Gastrocnemius medialis (tissue), 4 donors: ENCODE measurements around the gene SCN4B. TPM values are rescaled to one million over a fixed set of nuclear protein-coding genes. Genes with fewer than 3 reads are reported as not detected.

Experiments used
- ATAC-seq, 2 donors: fragments of 150-250 bp; one replicate each; pipeline ENCODE4 v1.9.1; 2016
- DNase-seq, 2 donors: peaks; one replicate each; pipeline ENCODE4 v3.0.0-alpha.2; 2019
- H3K27ac ChIP-seq, 4 donors: fragments of 200-600 bp; sonication (generic); 1 replicate in 1 of 4; 2 replicates in 3 of 4; pipeline ENCODE4 v1.5.1; 2016 to 2018; ENCODE audit warnings: mild to moderate bottlenecking in 2 of 4, moderate library complexity in 1 of 4
- H3K27me3 ChIP-seq, 3 donors: fragments of 200-600 bp; sonication (generic) in 2 of 3; 1 replicate in 1 of 3; 2 replicates in 2 of 3; pipeline versions ENCODE4 v1.5.1 to v1.6.0; 2016 to 2019; ENCODE audit warnings: mild to moderate bottlenecking in 1 of 3, moderate library complexity in 1 of 3
- H3K36me3 ChIP-seq, 2 donors: fragments of 200-600 bp; sonication (generic) in 1 of 2; one replicate each; pipeline ENCODE4 v1.5.1; 2017 to 2018
- H3K4me1 ChIP-seq, 2 donors: fragments of 200-600 bp; sonication (generic) in 1 of 2; one replicate each; pipeline ENCODE4 v1.5.1; 2016 to 2017; ENCODE audit warnings: mild to moderate bottlenecking in 2 of 2
- H3K4me3 ChIP-seq, 4 donors: fragments of 200-600 bp; sonication (generic) in 3 of 4; 1 replicate in 1 of 4; 2 replicates in 3 of 4; pipeline ENCODE4 v1.5.1; 2016 to 2019; ENCODE audit warnings: mild to moderate bottlenecking in 2 of 4
- H3K9me3 ChIP-seq, 3 donors: fragments of 200-600 bp; sonication (generic) in 2 of 3; 1 replicate in 1 of 3; 2 replicates in 2 of 3; pipeline ENCODE4 v1.5.1; 2016 to 2019
- CTCF ChIP-seq, 5 experiments: fragments of 450-650 bp in 3 of 5; fragments of 200-600 bp in 2 of 5; sonication (generic) in 2 of 5; IDR thresholded peaks in 4 of 5; conservative IDR thresholded peaks in 1 of 5; 1 replicate in 4 of 5; 2 replicates in 1 of 5; pipeline ENCODE4 v1.5.1; 2016 to 2019; ENCODE audit warnings: antibody characterized with exemption in 5 of 5, mild to moderate bottlenecking in 3 of 5, moderate library complexity in 3 of 5
- POLR2A ChIP-seq, 2 donors: fragments of 450-650 bp; IDR thresholded peaks; one replicate each; pipeline ENCODE4 v1.6.1; 2017; ENCODE audit warnings: antibody characterized with exemption in 2 of 2, mild to moderate bottlenecking in 2 of 2, moderate library complexity in 2 of 2
- in situ Hi-C, 4 donors: fragments of 200-750 bp; cut with MboI; loops; one replicate each; pipeline versions ENCODE4 v1.15.0 to v1.8.0; 2017; ENCODE audit warnings: low sequenced_read_pairs in 4 of 4
- intact Hi-C: fragments of 100-400 bp; cut with DNase I; formaldehyde crosslinking; loops from one replicate; pipeline ENCODE4 v1.15.1; 2023; ENCODE audit warnings: low total_unique reads
- total RNA-seq, 4 donors: library from RNA; depleted of rRNA; stranded (reverse); fragments of >200 nt; gene quantifications; one replicate each; pipeline versions ENCODE4 v1.1.0 to v1.2.3, GENCODE V29; 2016

The SCN4B gene
- total RNA-seq, 4 donors from 2014 or later = 3.5 to 16.3 (median 6.5) TPM

DNA sequence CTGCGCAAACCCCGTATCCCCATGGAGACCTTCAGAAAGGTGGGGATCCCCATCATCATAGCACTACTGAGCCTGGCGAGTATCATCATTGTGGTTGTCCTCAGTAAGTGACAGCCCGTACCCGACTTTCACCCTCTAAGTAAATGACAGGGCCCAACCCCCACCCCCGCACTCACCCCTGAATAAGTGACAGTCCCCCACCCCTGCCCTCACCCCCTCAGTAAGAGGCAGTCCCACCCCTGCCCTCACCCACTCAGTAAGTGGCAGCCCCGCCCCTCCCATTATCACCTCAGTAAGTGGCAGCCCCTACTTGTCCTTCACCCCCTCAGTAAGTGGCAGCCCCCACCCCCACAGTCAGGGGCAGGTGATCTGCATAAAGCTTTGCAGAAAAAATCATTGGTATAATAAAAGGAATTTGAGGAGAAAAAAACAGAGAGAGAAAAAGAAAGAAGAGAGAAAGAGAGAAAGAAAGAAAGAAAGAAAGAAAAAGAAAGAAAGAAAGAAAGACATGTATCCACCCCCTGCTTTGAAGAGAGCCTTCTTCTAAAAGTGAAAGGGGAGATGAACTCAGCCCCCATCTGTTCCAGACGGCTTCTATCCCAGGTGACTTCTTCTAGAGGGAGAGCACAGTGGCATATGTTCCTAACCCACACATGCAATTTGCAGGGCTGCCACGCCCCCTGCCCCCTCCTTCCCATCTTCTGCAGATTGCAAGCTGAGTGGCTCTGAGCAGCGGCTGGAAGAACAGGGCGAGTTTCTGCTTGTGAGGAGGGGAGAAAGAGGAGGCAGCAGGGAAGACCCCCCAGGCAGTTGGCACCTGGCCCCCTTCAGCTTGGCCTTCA is 53.4 kb downstream of the SCN4B start:
- no peaks in the 10 kb centered on the region for H3K9me3 ChIP-seq
- ATAC-seq = no peak
- TF ChIP-seq CTCF (IDR thresholded peaks at IDR 0.05 in 4 of 5, conservative IDR thresholded peaks at IDR 0.05 in 1 of 5) = no peak
- TF ChIP-seq POLR2A (IDR thresholded peaks at IDR 0.05) = no peak
- H3K4me3 ChIP-seq = no peak overlapping the region
- peak overlapping the region in 2 of 4 donors; percentile 31 to 71 for H3K27ac ChIP-seq
- no peak for DNase-seq
- in situ Hi-C loops = no loop called here
- no peaks in the 10 kb centered on the region for H3K36me3 ChIP-seq
- intact Hi-C loops = no loop called here
- no peaks in the 10 kb centered on the region for H3K27me3 ChIP-seq
- H3K4me1 ChIP-seq = peaks cover 13 to 24% of the 10 kb centered on the region in 2 donors

- ATAC-seq (no peak), DNase-seq (no peak)
- Histone ChIP-seq H3K27ac (no peak overlapping the region), H3K9me3 (no peaks in the 10 kb centered on the region), H3K4me1 (peaks cover 11 to 17% of the 10 kb centered on the region in 2 donors), H3K4me3 (no peak overlapping the region), H3K36me3 (no peaks in the 10 kb centered on the region), H3K27me3 (no peaks in the 10 kb centered on the region)
- intact Hi-C loops (no loop called here), in situ Hi-C loops (no loop called here)
- TF ChIP-seq POLR2A (IDR thresholded peaks at IDR 0.05) (no peak), CTCF (IDR thresholded peaks at IDR 0.05 in 4 of 5, conservative IDR thresholded peaks at IDR 0.05 in 1 of 5) (no peak)
Observed at GRCh38 chr11:118095967-118096367, 56.7 kb downstream of the SCN4B start.

DNA sequence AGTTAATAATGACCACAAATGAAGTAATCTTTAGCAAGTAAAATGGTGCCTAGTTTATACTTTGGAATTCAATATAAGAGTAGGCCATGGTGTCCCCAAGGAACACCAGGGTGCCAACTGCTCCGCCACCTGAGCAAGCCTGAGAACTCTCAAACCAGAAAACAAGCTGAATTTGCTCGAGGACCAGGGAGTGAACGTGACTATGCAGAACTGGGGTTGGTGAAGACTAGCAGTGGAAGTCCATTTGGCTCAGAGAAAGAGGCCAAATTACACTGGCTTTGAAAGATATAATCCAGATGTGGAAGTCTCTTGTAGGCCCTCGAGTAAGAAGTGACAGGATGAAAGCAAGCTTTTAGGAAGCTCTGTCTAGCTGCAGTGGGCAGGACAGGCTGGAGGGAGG is 57.1 kb downstream of the SCN4B start:
- peaks cover 6 to 13% of the 10 kb centered on the region in 2 donors for H3K4me1 ChIP-seq
- H3K9me3 ChIP-seq = no peaks in the 10 kb centered on the region
- ATAC-seq (no peak), DNase-seq (no peak)
- no peak overlapping the region for H3K27ac ChIP-seq
- no peaks in the 10 kb centered on the region for H3K36me3 ChIP-seq
- in situ Hi-C loops (no loop called here), intact Hi-C loops (no loop called here)
- H3K27me3 ChIP-seq = no peaks in the 10 kb centered on the region
- no peak overlapping the region for H3K4me3 ChIP-seq
- TF ChIP-seq CTCF (IDR thresholded peaks at IDR 0.05 in 4 of 5, conservative IDR thresholded peaks at IDR 0.05 in 1 of 5) = no peak
- no peak for TF ChIP-seq POLR2A (IDR thresholded peaks at IDR 0.05)

DNA sequence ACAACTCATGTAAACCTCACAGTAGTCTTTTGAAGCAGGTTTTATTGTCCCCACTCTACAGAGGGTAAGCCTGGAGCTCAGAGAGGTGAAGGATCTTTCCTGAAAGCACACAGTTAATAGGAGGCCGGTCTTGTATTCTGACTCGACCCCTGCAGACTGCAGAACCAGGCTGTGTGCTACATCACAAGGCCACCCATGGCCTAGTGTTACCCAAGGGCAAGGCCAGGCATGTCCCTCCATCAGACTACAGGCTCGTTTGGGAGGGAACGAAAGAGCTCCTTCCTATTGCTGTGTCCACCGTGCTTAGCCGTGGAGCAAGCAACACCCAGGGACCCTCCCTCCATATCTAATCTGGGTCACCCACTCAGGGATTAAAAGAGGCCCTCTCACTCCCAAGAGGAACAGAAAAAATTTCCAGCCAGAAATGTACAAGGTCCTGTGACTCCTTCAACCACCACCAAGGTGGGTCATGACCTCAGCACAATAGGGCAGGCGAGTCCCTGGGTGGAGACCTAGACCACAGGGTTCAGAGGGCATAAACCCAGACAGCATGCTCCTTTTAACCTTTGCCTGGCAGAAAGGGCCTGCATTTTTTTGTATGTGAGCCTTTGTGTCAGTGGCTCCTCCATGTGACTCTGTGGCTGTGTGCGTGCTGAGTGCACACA is 59.6 kb downstream of the SCN4B start:
- no peaks in the 10 kb centered on the region for H3K4me1 ChIP-seq
- no peaks in the 10 kb centered on the region for H3K36me3 ChIP-seq
- in situ Hi-C loops (no loop called here), intact Hi-C loops (no loop called here)
- H3K27me3 ChIP-seq = no peaks in the 10 kb centered on the region
- TF ChIP-seq POLR2A (IDR thresholded peaks at IDR 0.05) = no peak
- TF ChIP-seq CTCF (IDR thresholded peaks at IDR 0.05 in 4 of 5, conservative IDR thresholded peaks at IDR 0.05 in 1 of 5) = no peak
- no peak overlapping the region for H3K27ac ChIP-seq
- H3K9me3 ChIP-seq = no peaks in the 10 kb centered on the region
- H3K4me3 ChIP-seq = no peak overlapping the region
- DNase-seq (no peak), ATAC-seq (no peak)
